H1 (cell line): ENCODE data around the gene TMX2. TPM values are rescaled to one million over a fixed set of nuclear protein-coding genes. Genes with fewer than 3 reads are reported as not detected.

Source experiments
- CTCF ChIA-PET: fragments of 300-600 bp; sonication (Branson Sonifier 250); formaldehyde crosslinking; loops from one replicate; lab custom pipeline; 2021; ENCODE audit not compliant: partially characterized antibody; lab: Charles Lee
- POLR2A ChIA-PET: fragments of 300-600 bp; sonication (Branson Sonifier 250); formaldehyde crosslinking; loops from one replicate; lab custom pipeline; 2021; ENCODE audit warnings: inconsistent platforms; ENCODE audit not compliant: partially characterized antibody; lab: Charles Lee
- DNase-seq, 2 experiments: peaks; one replicate each; pipeline versions ENCODE4 v3.0.0 to v3.0.0-alpha.2; 2010 to 2022; ENCODE audit warnings: low spot score in 2 of 2, low read depth in 1 of 2, mixed read lengths in 1 of 2
- FAIRE-seq: peaks from 2 replicates; lab custom pipeline; 2011; peaks lifted over from hg19 to GRCh38; lab: Jason Lieb, UNC
- H2AFZ ChIP-seq: 2 replicates; pipeline ENCODE4 v1.8.1; 2012; ENCODE audit warnings: low read length, inconsistent platforms
- H2AK5ac ChIP-seq: 2 replicates; pipeline ENCODE4 v1.6.1; 2013; ENCODE audit warnings: low read depth, low read length
- H2BK120ac ChIP-seq: replicated peaks from 2 replicates; pipeline ENCODE3; 2013; ENCODE audit warnings: low read depth, low read length, inconsistent platforms
- H2BK12ac ChIP-seq: 2 replicates; pipeline ENCODE4 v1.6.1; 2013; ENCODE audit warnings: low read depth, low read length
- H2BK15ac ChIP-seq: 2 replicates; pipeline ENCODE4 v1.6.1; 2013; ENCODE audit warnings: low read length
- H2BK20ac ChIP-seq: 2 replicates; pipeline ENCODE4 v1.6.1; 2013; ENCODE audit warnings: low read length
- H2BK5ac ChIP-seq: 2 replicates; pipeline ENCODE4 v1.6.1; 2013; ENCODE audit warnings: low read depth, low read length
- H3K14ac ChIP-seq: 2 replicates; pipeline ENCODE4 v1.6.1; 2013; ENCODE audit warnings: inconsistent platforms; ENCODE audit not compliant: insufficient read length
- H3K18ac ChIP-seq: 2 replicates; pipeline ENCODE4 v1.6.1; 2013; ENCODE audit warnings: low read length; ENCODE audit errors: extremely low read depth
- H3K23ac ChIP-seq: 2 replicates; pipeline ENCODE4 v1.6.1; 2013; ENCODE audit warnings: inconsistent platforms; ENCODE audit not compliant: insufficient read length
- H3K23me2 ChIP-seq: 2 replicates; pipeline ENCODE4 v1.6.1; 2013; ENCODE audit warnings: low read depth, low read length
- H3K27ac ChIP-seq: 2 replicates; pipeline ENCODE4 v1.6.1; 2011; ENCODE audit warnings: low read depth, low read length, inconsistent platforms
- H3K27me3 ChIP-seq, 4 experiments: replicated peaks in 1 of 4; 1 replicate in 1 of 4; 2 replicates in 3 of 4; pipeline versions ENCODE4 v1.6.1 to v1.8.1; 2011 to 2013; ENCODE audit warnings: low read length in 3 of 4, mild to moderate bottlenecking in 3 of 4, inconsistent platforms in 2 of 4, mixed read lengths in 2 of 4, moderate library complexity in 1 of 4; ENCODE audit not compliant: control insufficient read depth in 3 of 4, insufficient read depth in 3 of 4; ENCODE audit errors: extremely low read depth in 1 of 4
- H3K36me3 ChIP-seq, 4 experiments: 2 replicates each; pipeline versions ENCODE4 v1.6.1 to v1.8.1; 2011 to 2013; ENCODE audit warnings: mild to moderate bottlenecking in 4 of 4, low read length in 3 of 4, moderate library complexity in 2 of 4, control low read depth in 1 of 4, inconsistent platforms in 1 of 4; ENCODE audit not compliant: insufficient read depth in 4 of 4, control insufficient read depth in 2 of 4
- H3K4ac ChIP-seq: replicated peaks from 2 replicates; pipeline ENCODE3; 2013; ENCODE audit warnings: low read length, low read depth, mixed read lengths, inconsistent platforms; ENCODE audit not compliant: insufficient read length
- H3K4me1 ChIP-seq, 4 experiments: replicated peaks in 1 of 4; 1 replicate in 1 of 4; 2 replicates in 3 of 4; pipeline versions ENCODE4 v1.6.1 to v1.8.1; 2011 to 2013; ENCODE audit warnings: low read length in 3 of 4, inconsistent platforms in 2 of 4, mixed read lengths in 1 of 4; ENCODE audit not compliant: insufficient read depth in 4 of 4, control insufficient read depth in 3 of 4
- H3K4me2 ChIP-seq, 2 experiments: 2 replicates each; pipeline versions ENCODE4 v1.6.1 to v1.8.1; 2011 to 2013; ENCODE audit warnings: low read depth in 2 of 2, low read length in 2 of 2, control low read depth in 1 of 2, inconsistent platforms in 1 of 2, mild to moderate bottlenecking in 1 of 2; ENCODE audit not compliant: insufficient read depth in 1 of 2
- H3K4me3 ChIP-seq, 4 experiments: fragments of 200-600, 300-600 bp in 1 of 4; sonication (generic), shearing (Covaris generic), sonication (Bioruptor Twin) in 1 of 4; 2 replicates each; pipeline versions ENCODE4 v1.5.1 to v1.8.1; 2011 to 2016; ENCODE audit warnings: low read length in 4 of 4, low read depth in 3 of 4, control low read depth in 2 of 4, inconsistent platforms in 2 of 4, mild to moderate bottlenecking in 2 of 4, mixed read lengths in 1 of 4, moderate library complexity in 1 of 4; ENCODE audit not compliant: insufficient read depth in 2 of 4; ENCODE audit errors: extremely low read depth in 1 of 4
- H3K56ac ChIP-seq: replicated peaks from 2 replicates; pipeline ENCODE3; 2013; ENCODE audit warnings: low read depth, mild to moderate bottlenecking, mixed read lengths, low read length, inconsistent platforms; ENCODE audit not compliant: insufficient read length
- H3K79me1 ChIP-seq: 2 replicates; pipeline ENCODE4 v1.6.1; 2013; ENCODE audit warnings: low read depth, low read length, control low read depth
- H3K79me2 ChIP-seq, 2 experiments: 2 replicates each; pipeline versions ENCODE4 v1.6.1 to v1.8.1; 2012 to 2013; ENCODE audit warnings: low read length in 2 of 2, mild to moderate bottlenecking in 2 of 2, inconsistent platforms in 1 of 2; ENCODE audit not compliant: insufficient read depth in 2 of 2, control insufficient read depth in 1 of 2
- H3K9ac ChIP-seq, 4 experiments: replicated peaks in 1 of 4; 1 replicate in 1 of 4; 2 replicates in 3 of 4; pipeline versions ENCODE4 v1.6.1 to v1.8.1; 2011 to 2013; ENCODE audit warnings: low read depth in 3 of 4, low read length in 3 of 4, control low read depth in 2 of 4, mild to moderate bottlenecking in 2 of 4, moderate library complexity in 2 of 4, inconsistent platforms in 1 of 4; ENCODE audit errors: extremely low read depth in 1 of 4
- H3K9me3 ChIP-seq, 2 experiments: 2 replicates each; pipeline versions ENCODE4 v1.6.1 to v1.8.1; 2012 to 2013; ENCODE audit warnings: mild to moderate bottlenecking in 2 of 2, moderate library complexity in 2 of 2, control low read depth in 1 of 2, inconsistent platforms in 1 of 2, low read depth in 1 of 2, low read length in 1 of 2, mixed read lengths in 1 of 2; ENCODE audit not compliant: insufficient read depth in 2 of 2
- H4K20me1 ChIP-seq, 2 experiments: replicated peaks in 1 of 2; 2 replicates each; pipeline versions ENCODE3 to v1.8.1; 2011 to 2013; ENCODE audit warnings: inconsistent platforms in 2 of 2, low read length in 2 of 2, mild to moderate bottlenecking in 1 of 2; ENCODE audit not compliant: insufficient read depth in 2 of 2, control insufficient read depth in 1 of 2
- H4K5ac ChIP-seq: 2 replicates; pipeline ENCODE4 v1.6.1; 2013; ENCODE audit warnings: low read length, low read depth, mixed read lengths, inconsistent platforms; ENCODE audit not compliant: insufficient read length
- H4K8ac ChIP-seq: 2 replicates; pipeline ENCODE4 v1.8.0; 2013; ENCODE audit warnings: mild to moderate bottlenecking, moderate library complexity, low read length, inconsistent platforms; ENCODE audit not compliant: insufficient read depth; ENCODE audit errors: extremely low read depth
- H4K91ac ChIP-seq: replicated peaks from 2 replicates; pipeline ENCODE3; 2013; ENCODE audit warnings: low read length, mixed read lengths, inconsistent platforms; ENCODE audit not compliant: insufficient read length
- EZH2 ChIP-seq: fragments of 200-600 bp; sonication (generic); IDR thresholded peaks from 2 replicates; pipeline ENCODE4 v1.7.1; 2012; ENCODE audit warnings: low read depth, mild to moderate bottlenecking, moderate library complexity, low read length, inconsistent platforms; ENCODE audit not compliant: severe bottlenecking
- WGBS, 2 experiments: shearing (Covaris generic) in 1 of 2; methylation state at CpG; one replicate each; pipeline versions ENCODE4 v1.1.6 to v1.1.7; 2013 to 2015; ENCODE audit warnings: low lambda C conversion rate in 2 of 2, mixed read lengths in 2 of 2, inconsistent platforms in 1 of 2, low coverage in 1 of 2, missing lambda C conversion rate in 1 of 2; ENCODE audit not compliant: insufficient replicate concordance in 2 of 2, insufficient coverage in 1 of 2, insufficient read length in 1 of 2; ENCODE audit errors: extremely low coverage in 1 of 2, missing lambda C conversion rate in 1 of 2; 5-methylcytosine and 5-hydroxymethylcytosine counted together
- polyA plus RNA-seq, 7 experiments: library from polyadenylated mRNA; depleted of rRNA in 3 of 7; stranded (reverse) in 5 of 7; unstranded in 2 of 7; fragments of >200 nt in 5 of 7; fragments of 200-250 nt in 2 of 7; gene quantifications; 1 replicate in 5 of 7; 2 replicates in 1 of 7; 4 replicates in 1 of 7; pipeline versions ENCODE4 v1.2.1 to v1.2.3, GENCODE V29; 2011 to 2013; ENCODE audit warnings: missing spikeins in 2 of 7, mixed read lengths in 2 of 7
- total RNA-seq: library from RNA; stranded (reverse); fragmentation: NEBNext Ultra II Directional; extraction: Animal tissue kit (Norgen Biotek cat#: 25700); gene quantifications from 2 replicates; pipeline ENCODE4 v1.2.1, GENCODE V29; 2021

The TMX2 gene
- total and polyA plus RNA-seq, 2 of the 8 experiments (the other 6 are each of a cell fraction or from before 2014, with no cell fraction given): 70.4 to 100.0 TPM

- no peaks in the 10 kb centered on the region for H3K27me3 ChIP-seq
- H2BK120ac ChIP-seq: no peak overlapping the region
- H3K18ac ChIP-seq: peak overlapping the region; percentile 44
- peak overlapping the region; percentile 7 for H3K56ac ChIP-seq
- no peak for TF ChIP-seq EZH2
- H3K9me3 ChIP-seq: no peaks in the 10 kb centered on the region
- H4K20me1 ChIP-seq: peaks cover 3 to 15% of the 10 kb centered on the region in 2 experiments
- H3K4me2 ChIP-seq: peak overlapping the region; percentile 55 to 63
- H3K14ac ChIP-seq: no peak overlapping the region
- H3K4me1 ChIP-seq: peaks cover 23 to 44% (median 38%) of the 10 kb centered on the region in 4 experiments
- peak overlapping the region; percentile 9 for H4K5ac ChIP-seq
- peak overlapping the region in 3 of 4 experiments; percentile 56 to 64 (median 59); a peak in 6 of 7 replicates for H3K9ac ChIP-seq
- no peak overlapping the region for H2BK20ac ChIP-seq
- DNase-seq (no peak), FAIRE-seq (no peak)
- ChIA-PET CTCF (interaction anchor here (0.6 to 9.6 kb wide), 6 partner anchors 9 to 26 kb away, joined by 4 to 86 read pairs (median 11); partner anchors contain the start of genes BTBD18 and CTNND1), POLR2A (interaction anchor here (0.5 to 14.4 kb wide), 16 partner anchors 8 to 799 kb away, joined by 3 to 329 read pairs (median 6); partner anchors contain the start of genes BTBD18, CTNND1 and SELENOH)
- H3K4me3 ChIP-seq: peak overlapping the region in 3 of 4 experiments; percentile 5 to 39 (median 16); a peak in 4 of 8 replicates
- H2AK5ac ChIP-seq: peak overlapping the region; percentile 53
- H4K91ac ChIP-seq: peak overlapping the region; percentile 9
- H3K79me2 ChIP-seq: peaks cover 35 to 95% of the 10 kb centered on the region in 2 experiments
- H3K4ac ChIP-seq: no peak overlapping the region
- no peaks in the 10 kb centered on the region for H3K23me2 ChIP-seq
- H3K79me1 ChIP-seq: peaks cover 6% of the 10 kb centered on the region
- H2AFZ ChIP-seq: no peak overlapping the region
- no peaks in the 10 kb centered on the region for H3K36me3 ChIP-seq
- H2BK5ac ChIP-seq: peak overlapping the region; percentile 86
- no peak overlapping the region for H3K23ac ChIP-seq
- no peak overlapping the region for H2BK15ac ChIP-seq
- H4K8ac ChIP-seq: peak overlapping the region; percentile 23; the same call in 1 of the 2 replicates
- H3K27ac ChIP-seq: peak overlapping the region; percentile 89
- 46% methylated on average over 3 of the region's 3 CpGs; no CpG with 5 or more reads in 1 of the 2 experiments for WGBS, 2 experiments
- H2BK12ac ChIP-seq: peak overlapping the region; percentile 91
Measured at GRCh38 chr11:57777969-57778317, 65.5 kb downstream of the TMX2 start.
